DMS79 treated with DMSO at 0.1 percent for 48 hours (cell line): ENCODE measurements around the gene CSNK2B.

ENCODE experiments used
- DNase-seq: peaks from one replicate; lab custom pipeline; 2025; lab: John Stamatoyannopoulos, UW

The CSNK2B gene

GRCh38 chr6:31665501-31666336 is at the start of gene CSNK2B:
Gene CSNK2B (plus strand): TSS chr6:31666080. CDS start chr6:31666832, 752 bp downstream.
- peak; percentile 97 for DNase-seq

GRCh38 chr6:31617010-31617409 is 48.9 kb upstream of the CSNK2B start:
- DNase-seq: no peak

GRCh38 chr6:31619805-31620585 is 45.9 kb upstream of the CSNK2B start:
- peak; percentile 97 for DNase-seq

GRCh38 chr6:31620586-31621319 is 45.1 kb upstream of the CSNK2B start, which contains the start of gene PRRC2A:
Gene PRRC2A (plus strand): TSS chr6:31620715. CDS start chr6:31622790, 2,075 bp downstream.
- peak; percentile 75 for DNase-seq

- DNase-seq: no peak
Measured at GRCh38 chr6:31621320-31621939, 44.5 kb upstream of the CSNK2B start.

GRCh38 chr6:31621991-31622390 is 43.9 kb upstream of the CSNK2B start:
- no peak for DNase-seq

- DNase-seq: no peak
Measured at GRCh38 chr6:31622684-31623091, 43.2 kb upstream of the CSNK2B start.

- no peak for DNase-seq
Measured at GRCh38 chr6:31624070-31624469, 41.8 kb upstream of the CSNK2B start.

- DNase-seq: no peak
Measured at GRCh38 chr6:31626952-31627351, 38.9 kb upstream of the CSNK2B start.

GRCh38 chr6:31627690-31628287 is 38.1 kb upstream of the CSNK2B start:
- DNase-seq: no peak

GRCh38 chr6:31629014-31629413 is 36.9 kb upstream of the CSNK2B start:
- no peak for DNase-seq

GRCh38 chr6:31630177-31630934 is 35.5 kb upstream of the CSNK2B start:
- DNase-seq: no peak

- DNase-seq: no peak
Measured at GRCh38 chr6:31631209-31631608, 34.7 kb upstream of the CSNK2B start.

GRCh38 chr6:31631681-31632278 is 34.1 kb upstream of the CSNK2B start:
- no peak for DNase-seq

- no peak for DNase-seq
Measured at GRCh38 chr6:31632279-31632946, 33.5 kb upstream of the CSNK2B start.

- DNase-seq: no peak
Measured at GRCh38 chr6:31633447-31633846, 32.4 kb upstream of the CSNK2B start.

- no peak for DNase-seq
Measured at GRCh38 chr6:31634131-31634530, 31.7 kb upstream of the CSNK2B start.

- no peak for DNase-seq
Measured at GRCh38 chr6:31634969-31635575, 30.8 kb upstream of the CSNK2B start.
